ENCODE results near the gene SLFN5. TPM values are rescaled to one million over a fixed set of nuclear protein-coding genes. Genes with fewer than 3 reads are reported as not detected.
A peak's percentile ranks its signal among the peaks of the same experiment; 100 is the strongest.
"Not testable (repeated sequence)": the region's sequence is repeated elsewhere in the genome, so short reads cannot be mapped to it uniquely, and the experiment has no call there.

The SLFN5 gene
- 10 to 100 TPM; 40.4 to 66.3 TPM for total RNA-seq
- 1 to 10 TPM; 3.3 to 4.6 TPM for polyA plus RNA-seq
- long read RNA-seq, donor 1, full-length matches to known transcripts: 5 of 25 reads
- long read RNA-seq, donor 1, partial matches to known transcripts: 16 of 25 reads
- long read RNA-seq, donor 1, other reads (novel, unspliced or antisense): 4 of 25 reads
- long read RNA-seq, donor 2, full-length matches to known transcripts: 11 of 34 reads
- long read RNA-seq, donor 2, partial matches to known transcripts: 5 of 34 reads
- long read RNA-seq, donor 2, other reads (novel, unspliced or antisense): 18 of 34 reads

- intact Hi-C loops (cut with DNase I): loop anchor here (2.0 to 5.0 kb wide), 3 partner anchors 130 to 190 kb away; partner anchors contain the start of genes SLFN12 (in 2 of the 2) and SLFN11 (in 1 of the 2)
- Histone ChIP-seq H3K36me3 (ENCODE audit: control insufficient read depth in 1 of 2, insufficient read depth in 2 of 2, low read length in 1 of 2) (no peaks in the 10 kb centered on the region), H3K4me1 (ENCODE audit: control insufficient read depth in 1 of 2, insufficient read depth in 2 of 2, low read length in 2 of 2) (no peaks in the 10 kb centered on the region)
These were observed at the start of gene SLFN5 for GRCh38 chr17:35242805-35243560. Gene SLFN5, plus strand, starts transcription at chr17:35243072. Its CDS starts 15,619 bp downstream, at chr17:35258691.

GRCh38 chr17:35194001-35194400, 48.9 kb upstream of the SLFN5 start, which contains the start of gene SLC35G3:
Gene SLC35G3, minus strand, starts transcription at chr17:35194393. Its CDS starts 86 bp downstream, at chr17:35194307.
- ATAC-seq (ENCODE audit: low FRiP score); H3K9me3 ChIP-seq (ENCODE audit: control insufficient read depth, low read length); H3K4me3 ChIP-seq (ENCODE audit: low read length in 2 of 2); H3K4me1 ChIP-seq (ENCODE audit: control insufficient read depth in 1 of 2, insufficient read depth in 2 of 2, low read length in 2 of 2); intact Hi-C loops (cut with DNase I); DNase-seq; H3K36me3 ChIP-seq (ENCODE audit: control insufficient read depth in 1 of 2, insufficient read depth in 2 of 2, low read length in 1 of 2); H3K27ac ChIP-seq (ENCODE audit: low read depth in 1 of 2, low read length in 2 of 2); H3K27me3 ChIP-seq (ENCODE audit: control insufficient read depth in 1 of 2, insufficient read depth in 2 of 2, low read length in 1 of 2): not testable (repeated sequence)
- 86 to 91% methylated on average over 12 of the region's 12 CpGs for WGBS, 2 donors

More at GRCh38 chr17:35242805-35243560, at the start of gene SLFN5:
- WGBS, 2 donors: 0% methylated on average over 44 of the region's 44 CpGs
- no peaks in the 10 kb centered on the region for H3K27me3 ChIP-seq (ENCODE audit: control insufficient read depth in 1 of 2, insufficient read depth in 2 of 2, low read length in 1 of 2)
- H3K27ac ChIP-seq (ENCODE audit: low read depth in 1 of 2, low read length in 2 of 2): peak within 1 kb of the TSS; percentile 20 to 76
- ATAC-seq (ENCODE audit: low FRiP score) (peak; percentile 97), DNase-seq (peak; percentile 96 to 97)
- H3K4me3 ChIP-seq (ENCODE audit: low read length in 2 of 2): peak within 1 kb of the TSS; percentile 75 to 79
- no peaks in the 10 kb centered on the region for H3K9me3 ChIP-seq (ENCODE audit: control insufficient read depth, low read length)

- H3K36me3 ChIP-seq (ENCODE audit: control insufficient read depth in 1 of 2, insufficient read depth in 2 of 2, low read length in 1 of 2); ATAC-seq (ENCODE audit: low FRiP score); DNase-seq; H3K4me1 ChIP-seq (ENCODE audit: control insufficient read depth in 1 of 2, insufficient read depth in 2 of 2, low read length in 2 of 2); H3K4me3 ChIP-seq (ENCODE audit: low read length in 2 of 2); H3K27ac ChIP-seq (ENCODE audit: low read depth in 1 of 2, low read length in 2 of 2); intact Hi-C loops (cut with DNase I); H3K9me3 ChIP-seq (ENCODE audit: control insufficient read depth, low read length); H3K27me3 ChIP-seq (ENCODE audit: control insufficient read depth in 1 of 2, insufficient read depth in 2 of 2, low read length in 1 of 2): not testable (repeated sequence)
- 92% methylated on average over 22 to 31 of the region's 31 CpGs for WGBS, 2 donors
These were observed 47.8 kb upstream of the SLFN5 start for GRCh38 chr17:35195062-35195461.

GRCh38 chr17:35202582-35202981, 40.3 kb upstream of the SLFN5 start:
- H3K4me1 ChIP-seq (ENCODE audit: control insufficient read depth in 1 of 2, insufficient read depth in 2 of 2, low read length in 2 of 2); H3K27ac ChIP-seq (ENCODE audit: low read depth in 1 of 2, low read length in 2 of 2); DNase-seq; H3K36me3 ChIP-seq (ENCODE audit: control insufficient read depth in 1 of 2, insufficient read depth in 2 of 2, low read length in 1 of 2); H3K4me3 ChIP-seq (ENCODE audit: low read length in 2 of 2); ATAC-seq (ENCODE audit: low FRiP score); H3K9me3 ChIP-seq (ENCODE audit: control insufficient read depth, low read length); H3K27me3 ChIP-seq (ENCODE audit: control insufficient read depth in 1 of 2, insufficient read depth in 2 of 2, low read length in 1 of 2); intact Hi-C loops (cut with DNase I): not testable (repeated sequence)
- 63 to 73% methylated on average over 1 to 2 of the region's 2 CpGs for WGBS, 2 donors

GRCh38 chr17:35210741-35211140, 32.1 kb upstream of the SLFN5 start:
- H3K27ac ChIP-seq (ENCODE audit: low read depth in 1 of 2, low read length in 2 of 2): no peak overlapping the region
- 86 to 90% methylated on average over 7 of the region's 7 CpGs for WGBS, 2 donors
- no peaks in the 10 kb centered on the region for H3K4me1 ChIP-seq (ENCODE audit: control insufficient read depth in 1 of 2, insufficient read depth in 2 of 2, low read length in 2 of 2)
- no peak overlapping the region for H3K4me3 ChIP-seq (ENCODE audit: low read length in 2 of 2)
- peaks cover 4% of the 10 kb centered on the region for H3K9me3 ChIP-seq (ENCODE audit: control insufficient read depth, low read length)
- no peak for DNase-seq
- no peaks in the 10 kb centered on the region for H3K36me3 ChIP-seq (ENCODE audit: control insufficient read depth in 1 of 2, insufficient read depth in 2 of 2, low read length in 1 of 2)
- intact Hi-C loops (cut with DNase I): no loop called here
- peaks cover 0 to 2% of the 10 kb centered on the region in 2 donors for H3K27me3 ChIP-seq (ENCODE audit: control insufficient read depth in 1 of 2, insufficient read depth in 2 of 2, low read length in 1 of 2)
- no peak for ATAC-seq (ENCODE audit: low FRiP score)

GRCh38 chr17:35212668-35213067, 30.2 kb upstream of the SLFN5 start:
- H3K4me3 ChIP-seq (ENCODE audit: low read length in 2 of 2): no peak overlapping the region
- peaks cover 0 to 2% of the 10 kb centered on the region in 2 donors for H3K27me3 ChIP-seq (ENCODE audit: control insufficient read depth in 1 of 2, insufficient read depth in 2 of 2, low read length in 1 of 2)
- DNase-seq (no peak), ATAC-seq (ENCODE audit: low FRiP score) (no peak)
- H3K4me1 ChIP-seq (ENCODE audit: control insufficient read depth in 1 of 2, insufficient read depth in 2 of 2, low read length in 2 of 2): no peaks in the 10 kb centered on the region
- peaks cover 4% of the 10 kb centered on the region for H3K9me3 ChIP-seq (ENCODE audit: control insufficient read depth, low read length)
- intact Hi-C loops (cut with DNase I): no loop called here
- 78 to 83% methylated on average over 4 of the region's 4 CpGs for WGBS, 2 donors
- H3K36me3 ChIP-seq (ENCODE audit: control insufficient read depth in 1 of 2, insufficient read depth in 2 of 2, low read length in 1 of 2): no peaks in the 10 kb centered on the region
- no peak overlapping the region for H3K27ac ChIP-seq (ENCODE audit: low read depth in 1 of 2, low read length in 2 of 2)

GRCh38 chr17:35213412-35213940, 29.4 kb upstream of the SLFN5 start:
- ATAC-seq (ENCODE audit: low FRiP score): no peak
- H3K4me3 ChIP-seq (ENCODE audit: low read length in 2 of 2): no peak overlapping the region
- H3K27ac ChIP-seq (ENCODE audit: low read depth in 1 of 2, low read length in 2 of 2): no peak overlapping the region
- WGBS, 2 donors: 73 to 78% methylated on average over 5 of the region's 5 CpGs
- DNase-seq: no peak
- peaks cover 4% of the 10 kb centered on the region for H3K9me3 ChIP-seq (ENCODE audit: control insufficient read depth, low read length)
- H3K36me3 ChIP-seq (ENCODE audit: control insufficient read depth in 1 of 2, insufficient read depth in 2 of 2, low read length in 1 of 2): no peaks in the 10 kb centered on the region
- H3K4me1 ChIP-seq (ENCODE audit: control insufficient read depth in 1 of 2, insufficient read depth in 2 of 2, low read length in 2 of 2): no peaks in the 10 kb centered on the region
- peaks cover 0 to 2% of the 10 kb centered on the region in 2 donors for H3K27me3 ChIP-seq (ENCODE audit: control insufficient read depth in 1 of 2, insufficient read depth in 2 of 2, low read length in 1 of 2)
- intact Hi-C loops (cut with DNase I): no loop called here

- WGBS, 2 donors: 76 to 78% methylated on average over 3 of the region's 3 CpGs
- no peaks in the 10 kb centered on the region for H3K4me1 ChIP-seq (ENCODE audit: control insufficient read depth in 1 of 2, insufficient read depth in 2 of 2, low read length in 2 of 2)
- DNase-seq (no peak), ATAC-seq (ENCODE audit: low FRiP score) (no peak)
- intact Hi-C loops (cut with DNase I): no loop called here
- H3K4me3 ChIP-seq (ENCODE audit: low read length in 2 of 2): no peak overlapping the region
- H3K36me3 ChIP-seq (ENCODE audit: control insufficient read depth in 1 of 2, insufficient read depth in 2 of 2, low read length in 1 of 2): no peaks in the 10 kb centered on the region
- H3K27me3 ChIP-seq (ENCODE audit: control insufficient read depth in 1 of 2, insufficient read depth in 2 of 2, low read length in 1 of 2): peaks cover 0 to 2% of the 10 kb centered on the region in 2 donors
- H3K27ac ChIP-seq (ENCODE audit: low read depth in 1 of 2, low read length in 2 of 2): no peak overlapping the region
- peaks cover 4% of the 10 kb centered on the region for H3K9me3 ChIP-seq (ENCODE audit: control insufficient read depth, low read length)
These were observed 28.7 kb upstream of the SLFN5 start for GRCh38 chr17:35214192-35214591.
